GM19467 (cell line): Measurements from ENCODE around the gene IL23R.
A peak's percentile ranks its signal among the peaks of the same experiment; 100 is the strongest.

Source experiments
- ATAC-seq: cut with Tn5 transposase; IDR thresholded peaks from one replicate; pipeline ENCODE4 v1.9.1; 2021; ENCODE audit warnings: mild to moderate bottlenecking, moderate library complexity; ENCODE audit not compliant: unreplicated experiment

The IL23R gene

DNA sequence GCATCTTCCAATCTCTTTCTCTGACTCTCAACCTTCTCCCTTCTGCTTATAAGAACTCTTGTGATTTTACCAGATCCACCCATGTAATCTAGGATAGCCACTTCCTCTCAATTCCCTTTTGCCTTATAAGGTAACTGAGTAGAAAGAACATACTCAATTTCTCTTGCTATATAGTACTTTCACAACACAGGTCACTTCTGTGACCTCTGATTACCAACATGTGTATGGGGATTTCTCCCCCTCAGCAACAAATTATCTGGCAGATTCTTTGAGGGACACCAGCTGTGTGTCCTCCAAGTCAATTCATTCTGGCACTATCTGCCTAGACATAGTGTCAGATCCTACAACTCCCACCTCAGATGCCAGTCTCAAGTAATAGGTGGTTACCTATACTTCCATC is 62.5 kb downstream of the IL23R start:
- no peak for ATAC-seq

DNA sequence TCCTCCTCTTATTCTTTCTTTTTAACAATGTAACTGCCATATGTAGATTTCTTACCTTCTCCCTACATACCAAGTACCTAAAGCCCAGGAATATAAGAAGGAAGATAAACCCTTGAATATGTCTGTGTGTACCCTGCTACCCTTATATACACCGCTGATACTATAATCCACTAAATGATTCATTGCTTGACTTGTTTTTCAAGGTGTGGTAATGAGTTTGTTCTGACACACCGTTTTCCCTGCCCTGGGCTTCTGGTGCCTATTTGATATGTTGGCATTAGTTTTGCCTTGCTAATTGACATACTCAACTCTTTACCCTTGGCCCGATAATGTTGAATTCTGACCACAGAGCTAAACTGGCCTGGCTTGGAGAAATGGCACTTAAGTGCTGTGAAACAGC is 64.3 kb downstream of the IL23R start:
- ATAC-seq = no peak

DNA sequence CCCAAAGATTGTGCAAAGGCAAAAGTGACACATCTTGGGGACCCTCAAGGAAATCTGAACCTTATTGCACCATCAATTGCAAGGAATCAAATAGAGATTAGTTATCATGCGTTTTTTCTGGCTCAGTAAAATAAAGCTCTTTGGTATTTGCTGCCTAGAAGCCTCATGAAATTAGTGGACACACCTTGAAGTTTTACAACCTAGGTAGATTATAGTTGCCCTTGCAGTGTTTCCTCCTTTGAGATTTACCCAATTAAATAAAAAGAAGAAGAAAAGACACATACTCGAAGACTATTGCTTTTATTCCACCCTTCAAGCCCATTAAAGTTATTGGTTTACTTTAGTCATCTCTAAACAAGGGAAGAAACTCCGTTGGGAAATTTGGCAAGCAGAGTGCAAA is 70.0 kb downstream of the IL23R start:
- ATAC-seq = no peak

DNA sequence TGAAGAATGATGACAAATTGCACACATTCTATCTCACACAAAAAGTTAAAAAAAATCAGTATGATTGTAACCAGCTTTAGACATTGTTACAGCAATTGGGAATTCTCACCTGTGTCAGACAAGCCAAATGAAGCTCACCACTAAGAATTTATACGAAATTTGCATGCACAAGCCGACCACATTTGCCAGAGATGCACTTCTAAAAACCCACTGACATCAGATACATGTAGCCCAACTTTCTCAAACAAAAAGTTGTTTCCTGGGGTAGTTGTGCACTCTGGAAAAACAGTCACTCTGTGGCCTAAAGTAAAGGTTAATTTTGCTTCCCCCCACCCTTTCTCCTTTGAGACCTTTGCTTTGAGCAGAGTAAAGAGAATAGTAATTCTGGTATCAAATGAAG is 73.5 kb downstream of the IL23R start:
- no peak for ATAC-seq

DNA sequence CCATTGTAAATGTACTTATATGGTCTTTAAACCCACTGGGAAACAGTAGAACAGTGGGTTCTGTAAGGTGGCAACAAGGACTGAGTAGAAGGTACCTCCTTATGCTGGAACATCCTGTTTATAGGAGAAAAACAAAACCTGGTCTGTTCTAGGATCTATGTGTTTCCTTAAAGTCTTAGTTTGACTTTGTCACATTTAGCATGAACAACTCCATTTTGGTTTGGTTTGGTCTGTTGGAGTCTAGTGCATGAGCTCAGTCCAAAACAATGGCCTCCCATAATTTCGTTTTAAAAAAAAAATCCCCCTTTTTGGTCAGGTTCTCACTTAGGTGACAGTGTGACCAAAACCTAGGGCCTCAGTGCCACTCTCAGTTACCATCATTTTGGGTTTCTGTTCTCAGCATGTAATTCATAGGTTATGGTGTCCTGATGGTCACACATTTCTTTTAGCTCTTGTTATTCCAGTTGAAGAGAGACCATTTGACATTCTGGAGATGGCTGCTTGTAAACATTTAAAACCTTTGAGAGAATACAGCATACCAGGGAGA is 75.0 kb downstream of the IL23R start:
- no peak for ATAC-seq

DNA sequence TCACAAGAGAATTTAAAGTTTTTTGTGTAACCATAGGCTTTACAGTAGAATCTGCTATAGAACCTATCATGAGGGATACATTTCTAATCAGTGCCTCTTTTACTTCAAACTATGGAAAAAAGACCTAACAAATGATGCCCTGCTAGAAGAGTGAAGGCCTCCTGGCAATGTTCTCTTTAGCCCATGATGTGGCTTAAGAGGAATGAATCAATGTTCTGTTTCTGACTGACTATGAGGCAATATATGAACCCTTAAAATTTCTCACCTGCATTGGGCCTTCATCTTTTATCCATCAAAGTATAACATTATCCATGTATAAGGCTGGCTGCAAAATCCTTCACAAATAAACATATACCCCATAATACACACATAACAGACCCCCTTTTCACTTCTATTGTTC is 75.8 kb downstream of the IL23R start:
- no peak for ATAC-seq

DNA sequence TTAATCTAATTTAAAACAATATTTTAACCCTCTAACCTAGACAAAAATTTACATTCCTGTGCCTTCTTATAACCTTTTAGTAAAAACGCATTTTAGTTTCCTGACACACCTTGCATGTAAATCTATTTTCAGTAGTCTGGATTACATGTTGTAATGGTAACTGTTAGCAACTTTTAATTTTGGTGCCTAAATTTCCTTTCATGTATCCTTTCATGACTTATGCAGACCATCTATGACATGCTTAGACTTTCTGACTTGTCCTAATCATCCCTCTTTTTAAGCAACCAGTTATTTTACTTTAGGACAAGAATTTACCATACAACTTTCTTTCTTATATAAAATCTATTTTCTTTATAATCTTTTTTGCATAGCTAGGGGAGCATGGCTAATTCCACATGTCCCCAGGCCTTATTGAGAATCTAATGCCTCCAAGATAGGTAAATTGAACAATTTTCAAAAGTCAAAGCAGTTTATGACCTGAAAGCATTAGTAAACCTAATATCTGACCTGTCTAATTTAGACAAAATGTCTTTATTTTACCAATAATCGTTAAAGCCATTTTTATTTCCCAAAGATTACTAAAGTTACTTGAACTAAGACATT is 83.9 kb downstream of the IL23R start:
- ATAC-seq = no peak

DNA sequence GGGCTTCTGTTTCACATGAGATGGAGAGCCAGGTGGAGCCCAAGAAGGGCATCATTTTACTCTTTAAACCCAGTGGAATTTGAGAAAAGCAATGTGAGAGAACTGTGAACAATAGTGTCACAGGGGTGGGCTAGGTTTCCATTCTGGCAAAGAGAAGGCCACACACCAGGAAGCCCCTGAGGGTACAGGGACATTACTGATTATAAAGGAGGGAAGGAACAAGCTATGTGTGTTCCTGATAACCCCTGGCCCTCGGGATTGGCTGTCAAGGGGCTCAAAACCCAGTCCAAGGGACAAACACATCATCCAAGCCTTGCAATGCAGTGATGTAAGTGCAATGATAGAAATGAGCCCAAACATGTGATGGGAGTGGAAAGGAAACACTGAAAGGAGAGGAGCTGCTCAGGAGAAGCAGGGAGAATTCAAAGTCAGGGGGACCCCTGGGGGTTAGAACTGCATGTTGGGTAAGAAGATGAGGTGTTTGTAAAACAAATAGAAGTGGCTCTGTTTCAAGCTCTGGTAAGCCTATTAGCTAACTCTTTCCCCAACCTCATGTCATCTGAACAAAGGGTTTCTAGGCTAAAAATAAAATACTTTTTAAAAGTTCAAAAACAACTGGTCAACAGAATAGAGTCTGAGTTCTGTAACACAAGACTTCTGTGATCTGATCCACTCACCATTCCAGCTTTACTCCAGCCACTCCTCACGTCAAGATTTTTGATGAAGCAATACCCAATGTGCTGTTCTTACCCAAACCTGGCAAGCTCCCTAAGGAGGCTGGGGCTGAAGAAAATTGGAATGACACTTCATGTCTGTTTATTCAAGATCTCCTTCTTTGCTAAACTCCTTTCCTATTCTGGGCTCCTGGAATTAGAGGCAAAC is 90.3 kb downstream of the IL23R start:
- ATAC-seq = no peak

DNA sequence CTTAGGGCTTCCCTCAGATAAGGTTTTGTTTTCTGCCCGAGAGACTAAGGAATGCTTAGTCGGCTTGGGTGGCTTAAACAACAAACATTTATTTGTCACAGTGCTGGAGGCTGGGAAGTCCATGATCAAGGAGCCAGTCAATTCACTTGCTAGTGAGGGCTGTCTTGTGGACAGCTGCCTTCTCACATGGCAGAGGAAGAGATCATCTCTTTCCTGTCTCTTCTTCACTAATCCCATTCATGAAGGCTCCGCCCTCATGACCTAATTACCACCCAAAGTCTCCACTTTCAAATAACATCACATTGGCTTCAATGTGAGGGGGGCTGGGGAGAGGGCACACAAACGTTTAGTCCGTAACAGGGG is 90.9 kb downstream of the IL23R start:
- ATAC-seq = no peak

DNA sequence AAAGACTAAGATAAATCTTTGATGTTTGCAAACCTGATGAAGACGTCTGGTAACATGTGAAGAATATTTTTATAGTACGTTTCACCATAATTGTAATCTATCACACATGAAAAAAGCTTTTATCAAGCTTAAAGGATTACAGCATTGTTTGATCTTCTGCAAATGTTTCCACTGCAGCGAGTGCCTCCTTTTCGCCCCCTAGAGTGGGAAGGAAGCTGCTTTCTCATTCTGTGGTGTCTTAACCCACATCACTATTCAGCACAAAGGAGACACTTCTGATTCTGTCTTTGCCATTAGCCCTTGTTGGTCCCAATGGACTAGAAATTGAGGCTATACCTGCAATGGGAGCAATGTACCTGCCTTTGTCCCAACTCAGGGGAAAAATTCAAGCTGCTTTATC is 95.4 kb downstream of the IL23R start:
- no peak for ATAC-seq

DNA sequence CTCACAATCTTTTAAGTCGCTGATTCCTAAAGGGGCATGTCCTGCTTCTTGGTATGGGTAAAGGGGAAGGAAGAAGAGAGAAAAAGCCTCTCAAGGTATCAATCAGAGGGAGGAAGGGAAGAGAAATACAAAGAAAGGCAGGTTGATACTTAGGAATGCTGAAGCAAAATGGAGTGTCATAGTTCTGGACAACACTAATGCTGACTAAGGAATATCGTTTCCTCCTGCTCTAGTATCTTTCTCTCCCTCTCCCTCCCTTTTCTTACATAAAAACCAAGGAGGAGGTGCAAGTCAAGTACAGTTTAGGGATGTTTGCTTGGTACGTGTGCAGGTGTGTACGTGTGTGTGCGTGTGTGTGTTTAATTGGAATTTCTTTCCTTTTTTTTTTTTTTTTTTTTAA is 96.5 kb downstream of the IL23R start:
- no peak for ATAC-seq

DNA sequence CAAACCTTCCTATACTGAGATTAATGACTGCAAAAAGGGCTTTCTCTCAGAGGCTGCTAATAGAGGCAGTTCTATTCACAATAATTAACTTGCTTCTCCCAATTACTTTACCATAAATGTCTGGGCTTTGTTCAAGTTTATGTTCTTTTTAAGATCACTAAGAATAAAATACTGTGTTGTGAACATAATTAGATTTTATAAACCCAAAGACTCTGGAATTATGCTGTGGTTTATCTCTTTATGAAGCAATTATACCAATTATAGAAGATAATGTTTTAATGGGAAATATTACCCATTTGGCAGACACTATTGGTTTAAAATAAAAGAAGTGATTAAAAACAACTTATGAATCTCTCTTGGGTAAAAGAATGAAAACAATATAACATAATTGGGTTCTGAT is 97.9 kb downstream of the IL23R start:
- ATAC-seq = no peak

DNA sequence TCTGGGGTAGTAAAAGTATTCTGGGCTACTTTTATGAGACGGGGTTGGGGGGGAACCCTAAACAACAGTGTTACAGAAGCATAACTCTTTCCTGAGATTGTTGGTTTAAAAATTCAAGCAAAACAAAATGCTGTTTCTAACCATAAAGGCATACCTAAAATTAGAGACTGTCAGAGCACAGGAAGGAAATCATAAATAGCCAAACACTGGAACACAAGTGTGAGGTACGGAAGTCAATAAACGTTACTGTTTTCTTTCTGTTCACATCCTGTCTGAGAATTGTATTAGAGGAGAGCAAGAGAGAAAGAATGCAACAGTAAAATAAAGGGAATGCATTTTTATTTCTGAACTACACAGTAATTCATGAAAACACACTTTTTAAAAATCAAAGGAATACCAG is 98.6 kb downstream of the IL23R start:
- no peak for ATAC-seq

DNA sequence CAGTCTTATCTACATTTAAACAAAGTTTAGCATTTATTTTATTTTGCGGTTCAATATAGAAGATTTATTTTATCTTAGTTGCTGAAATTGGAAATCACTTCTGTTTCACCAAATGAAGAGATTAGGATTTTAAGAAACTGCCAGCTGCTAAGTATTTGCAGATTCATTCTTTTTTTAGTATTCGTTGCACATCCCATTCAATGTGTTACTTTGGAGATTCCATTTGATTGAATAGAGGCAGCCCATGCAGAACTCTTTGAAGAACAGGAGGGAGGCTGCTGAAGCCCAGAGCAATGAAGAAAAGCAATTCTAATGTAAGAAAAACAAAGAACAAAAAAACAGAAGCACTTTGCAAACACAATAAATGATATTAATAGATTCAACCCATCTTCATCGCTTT is 102.8 kb downstream of the IL23R start:
- ATAC-seq = no peak

DNA sequence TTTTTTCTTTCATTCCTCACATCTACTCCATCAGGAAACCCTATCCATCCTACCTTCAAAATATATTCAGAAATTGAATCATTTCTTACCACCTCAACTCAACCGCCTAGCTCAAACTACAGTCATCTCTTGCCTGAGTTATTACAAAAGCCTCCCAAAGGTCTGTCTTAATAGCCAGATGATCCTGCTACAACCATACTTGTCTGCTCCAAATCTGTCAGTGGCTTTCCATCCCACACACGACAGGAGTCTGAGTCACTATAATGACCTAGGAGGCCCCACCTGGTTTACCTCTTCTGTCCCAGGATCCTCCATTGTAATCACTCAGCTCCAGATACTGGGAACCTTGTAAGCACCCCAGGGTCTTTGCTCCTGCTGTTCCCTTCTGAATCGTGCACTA is 104.3 kb downstream of the IL23R start:
- no peak for ATAC-seq

DNA sequence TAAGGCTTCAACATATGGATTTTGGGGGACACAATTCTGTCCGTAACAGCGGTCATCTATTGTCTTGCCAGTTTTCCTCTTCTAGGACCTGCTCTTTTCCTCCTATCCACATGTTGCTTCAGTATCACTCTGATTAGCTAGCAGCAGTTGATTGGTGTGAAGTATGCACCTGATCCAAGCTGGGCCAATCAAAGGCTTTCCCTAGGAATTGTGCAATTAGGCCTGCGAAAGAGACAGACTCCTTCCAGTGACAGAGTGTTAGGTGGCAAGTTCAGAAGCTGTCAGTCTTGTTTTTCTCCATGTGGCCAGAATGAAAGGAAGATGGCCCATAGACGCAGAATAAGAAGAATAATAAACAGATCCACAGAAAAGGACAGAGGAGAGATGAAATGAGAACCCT is 107.3 kb downstream of the IL23R start:
- ATAC-seq = no peak

DNA sequence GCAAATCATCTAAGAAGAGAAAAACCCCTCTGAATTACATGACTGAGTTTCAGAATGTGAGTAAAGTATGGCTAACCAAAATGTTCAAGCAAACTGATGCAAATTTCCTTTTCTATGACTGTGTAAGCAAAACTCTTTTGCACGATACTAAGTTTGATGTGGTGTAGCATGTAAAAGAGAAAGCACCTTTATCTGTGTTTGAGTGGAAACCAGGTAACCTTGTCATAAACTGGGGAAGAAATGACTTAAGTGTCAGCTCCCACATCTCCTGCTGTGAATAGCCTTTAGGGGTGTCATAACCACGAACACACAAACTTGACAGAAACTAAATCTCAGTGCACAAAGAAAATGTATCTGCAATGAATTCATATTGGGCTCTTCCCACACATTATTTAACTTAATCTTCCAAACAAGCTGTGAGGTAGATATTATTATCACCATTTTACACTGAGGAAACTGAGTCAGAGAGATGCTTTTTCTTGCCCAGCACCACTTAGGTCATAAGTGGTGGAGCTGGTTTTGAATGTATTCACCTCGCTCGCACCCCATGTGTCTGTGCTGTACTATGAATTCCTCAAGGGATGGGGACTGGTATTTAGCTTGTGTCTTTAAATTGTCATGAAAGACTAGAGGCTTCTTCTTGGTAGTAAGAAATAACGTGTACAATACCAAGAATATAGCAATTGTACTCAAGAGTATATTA is 108.5 kb downstream of the IL23R start:
- ATAC-seq = no peak

DNA sequence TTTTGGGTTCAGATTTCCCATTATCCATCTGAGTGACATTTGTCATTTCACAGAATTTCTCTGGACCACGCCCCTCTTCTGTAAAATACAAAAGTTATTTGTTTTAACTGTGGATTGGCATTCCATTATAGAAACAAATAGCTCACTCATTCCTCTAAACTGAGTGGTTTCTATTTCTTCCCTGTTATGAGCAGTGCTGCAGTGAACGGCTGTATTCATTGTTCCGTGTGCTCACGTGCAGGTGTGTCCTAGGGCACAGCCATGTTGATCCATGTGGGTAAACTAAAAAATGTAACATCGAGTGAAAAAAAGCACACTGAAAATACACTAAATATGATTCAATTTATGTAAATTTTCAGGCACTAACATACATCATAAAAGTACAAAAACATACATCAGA is 114.4 kb downstream of the IL23R start:
- ATAC-seq = no peak

DNA sequence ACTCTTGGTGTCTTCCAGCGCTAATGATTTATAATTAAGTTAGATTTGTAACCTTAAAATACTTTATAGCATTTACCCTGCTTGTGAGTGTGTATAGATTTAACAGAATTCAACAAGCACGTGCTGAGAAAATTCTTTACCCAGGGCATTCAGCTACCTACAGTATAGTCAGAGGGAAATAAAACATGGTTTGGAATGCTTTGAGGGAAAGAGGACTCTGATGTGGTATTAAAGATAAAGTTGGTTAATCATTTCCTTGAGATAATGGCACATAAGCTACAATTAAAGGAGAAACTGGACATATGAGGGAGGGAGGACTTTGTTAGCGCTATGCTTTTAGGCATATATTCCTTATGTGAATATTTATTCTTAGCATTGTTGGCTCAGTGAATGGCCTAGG is 115.0 kb downstream of the IL23R start:
- no peak for ATAC-seq

DNA sequence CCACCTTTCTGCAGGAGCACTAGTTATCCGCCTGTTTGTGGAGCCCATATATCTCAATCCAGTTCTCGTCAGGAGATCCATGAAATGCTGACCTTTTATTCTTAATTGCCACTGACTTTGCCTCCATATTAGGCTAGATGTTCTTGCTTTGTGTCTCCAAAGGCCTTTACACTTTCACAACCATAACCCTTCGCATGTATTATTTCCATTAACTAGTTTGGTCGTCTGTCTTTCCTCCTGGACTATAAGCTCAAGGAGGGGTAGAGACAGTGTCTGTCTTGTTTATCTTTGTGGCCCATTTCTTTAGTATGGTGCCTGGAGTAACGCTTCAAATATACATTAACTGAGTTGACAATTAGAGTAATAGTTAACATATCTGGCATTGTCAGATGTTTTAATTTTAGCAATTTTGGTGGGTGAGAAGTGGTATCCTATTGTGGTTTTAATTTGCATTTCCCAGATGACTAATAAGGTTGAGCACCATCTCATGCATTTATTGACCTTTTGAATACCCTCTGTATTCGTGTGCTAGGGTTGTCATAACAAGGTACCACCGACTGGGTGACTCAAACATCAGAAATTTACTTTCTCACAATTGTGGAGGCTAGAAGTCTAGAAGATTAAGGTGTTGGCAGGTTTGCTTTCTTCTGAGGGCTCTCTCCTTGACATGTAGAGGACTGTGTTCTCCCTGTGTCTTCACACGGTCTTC is 119.7 kb downstream of the IL23R start:
- ATAC-seq = peak; percentile 69

DNA sequence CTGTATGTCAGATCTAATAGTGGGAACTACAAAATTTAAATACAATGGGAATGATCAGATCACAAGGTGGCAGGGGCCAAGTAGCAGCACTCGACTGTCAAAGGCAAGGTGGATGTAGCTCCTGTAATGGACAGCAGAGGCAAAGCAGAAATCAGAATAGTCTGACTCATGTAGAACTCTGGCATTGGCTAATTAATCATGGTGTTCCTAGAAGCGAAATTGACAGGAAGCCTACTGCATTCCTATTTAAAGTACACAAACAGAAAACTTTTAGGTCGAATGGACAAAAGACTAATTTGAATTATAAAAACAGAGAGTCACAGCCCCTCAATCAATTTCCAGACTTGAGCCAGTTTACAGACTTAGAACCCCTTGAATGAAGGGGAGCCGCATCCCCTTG is 124.0 kb downstream of the IL23R start:
- ATAC-seq = no peak
